ENCODE results near the gene SCFD2.
"Not testable (repeated sequence)": the region's sequence is repeated elsewhere in the genome, so short reads cannot be mapped to it uniquely, and the experiment has no call there.

The SCFD2 gene

GRCh38 chr4:53365486-53366300 lies at the start of gene SCFD2:
SCFD2 (minus strand) TSS chr4:53366061.
- peak; percentile 92 for DNase-seq

GRCh38 chr4:53409479-53409878 lies 43.6 kb upstream of the SCFD2 start:
- DNase-seq, result not testable (repeated sequence)

- DNase-seq, result no peak
Observed at GRCh38 chr4:53380221-53380620, 14.4 kb upstream of the SCFD2 start.

GRCh38 chr4:53378171-53378482 lies 12.3 kb upstream of the SCFD2 start:
- no peak for DNase-seq

GRCh38 chr4:53377319-53378170 lies 11.7 kb upstream of the SCFD2 start, which contains the start of gene FIP1L1:
FIP1L1 (plus strand) TSS chr4:53377641; CDS start chr4:53377839, 198 bp downstream.
- peak; percentile 97 for DNase-seq

GRCh38 chr4:53376900-53377299 lies 11.0 kb upstream of the SCFD2 start:
- DNase-seq, result no peak

- DNase-seq, result no peak
Observed at GRCh38 chr4:53374777-53375258, 9.0 kb upstream of the SCFD2 start.

GRCh38 chr4:53371843-53372521 lies 6.1 kb upstream of the SCFD2 start:
- no peak for DNase-seq

- no peak for DNase-seq
Observed at GRCh38 chr4:53371049-53371448, 5.2 kb upstream of the SCFD2 start.

- DNase-seq, result no peak
Observed at GRCh38 chr4:53367721-53368120, 1.9 kb upstream of the SCFD2 start.

GRCh38 chr4:53366301-53366716 lies 448 bp upstream of the SCFD2 start:
- DNase-seq, result no peak

GRCh38 chr4:53365121-53365485 lies 758 bp downstream of the SCFD2 start:
- no peak for DNase-seq

GRCh38 chr4:53364624-53365023 lies 1.2 kb downstream of the SCFD2 start:
- no peak for DNase-seq

- no peak for DNase-seq
Observed at GRCh38 chr4:53362093-53362492, 3.8 kb downstream of the SCFD2 start.

- DNase-seq, result no peak
Observed at GRCh38 chr4:53361451-53361850, 4.4 kb downstream of the SCFD2 start.

GRCh38 chr4:53355930-53356521 lies 9.8 kb downstream of the SCFD2 start:
- DNase-seq, result no peak

- DNase-seq, result no peak
Observed at GRCh38 chr4:53354012-53354722, 11.7 kb downstream of the SCFD2 start.

GRCh38 chr4:53349091-53349491 lies 16.8 kb downstream of the SCFD2 start:
- DNase-seq, result no peak

GRCh38 chr4:53348046-53348445 lies 17.8 kb downstream of the SCFD2 start:
- DNase-seq, result no peak

- no peak for DNase-seq
Observed at GRCh38 chr4:53346920-53347852, 18.7 kb downstream of the SCFD2 start.

- not testable (repeated sequence) for DNase-seq
Observed at GRCh38 chr4:53346392-53346791, 19.5 kb downstream of the SCFD2 start.
